Measurements from ENCODE around the gene UNC13A.

UNC13A gene

DNA sequence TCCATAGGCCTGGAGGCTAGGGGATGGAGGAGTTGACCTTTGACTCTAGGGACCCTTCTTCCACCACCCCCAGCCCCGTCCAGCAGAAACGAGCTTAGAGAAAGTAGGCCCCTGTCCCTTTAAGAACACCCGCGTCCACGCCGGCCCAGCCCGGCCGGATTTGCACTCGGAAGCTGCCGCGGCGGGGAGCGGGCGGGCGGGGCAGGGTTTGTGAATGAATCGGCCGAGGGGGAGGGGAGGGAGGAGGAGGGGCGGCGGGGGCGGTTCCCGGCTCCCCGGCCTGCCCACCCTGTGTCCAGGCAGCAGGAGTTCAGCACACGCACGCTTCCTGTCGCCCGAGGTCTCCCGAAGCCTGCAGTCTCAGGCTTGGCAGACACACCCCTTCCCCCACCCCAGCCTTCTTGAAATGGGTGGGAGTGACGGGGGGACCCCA is 1.5 kb downstream of the UNC13A start:
- H3K4me1 Mint-ChIP-seq, result peaks cover 10% of the 10 kb centered on the region
- no peaks in the 10 kb centered on the region for H3K9me3 Mint-ChIP-seq
- H3K27ac Mint-ChIP-seq, result no peak overlapping the region
- peak; percentile 41 for DNase-seq
- peaks cover 88% of the 10 kb centered on the region for H3K27me3 Mint-ChIP-seq (ENCODE audit: low read depth, poor library complexity)
- no peaks in the 10 kb centered on the region for H3K36me3 Mint-ChIP-seq (ENCODE audit: low read depth)
- no peak for TF ChIP-seq CTCF (IDR thresholded peaks at IDR 0.05)
- no peak overlapping the region for H3K4me3 Mint-ChIP-seq

DNA sequence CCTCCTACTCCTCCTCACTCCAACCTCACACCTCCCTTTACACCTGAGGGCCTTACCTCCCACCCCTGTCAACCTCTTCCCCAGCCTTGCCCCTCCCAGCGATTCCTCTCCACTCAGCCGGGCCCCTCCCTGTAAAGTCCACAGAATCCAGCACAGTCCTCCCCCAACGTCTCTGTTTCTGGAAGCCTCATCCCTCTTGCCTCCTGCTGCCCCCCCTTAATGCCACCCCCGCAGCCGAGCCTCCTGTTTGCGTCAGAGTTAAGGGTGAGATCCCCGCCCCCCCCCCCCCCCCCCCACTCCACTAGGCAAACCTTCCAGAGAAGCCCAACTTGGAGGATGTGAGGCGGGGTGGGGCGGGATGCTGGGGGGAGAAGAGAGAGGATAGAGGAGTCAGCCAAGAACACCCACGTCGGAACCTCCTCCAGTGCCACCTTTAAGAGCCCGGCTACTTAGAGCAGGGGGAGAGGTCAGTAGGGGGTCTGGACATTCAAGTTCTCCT is 2.1 kb downstream of the UNC13A start:
- no peak for DNase-seq
- peaks cover 10% of the 10 kb centered on the region for H3K4me1 Mint-ChIP-seq
- no peak overlapping the region for H3K4me3 Mint-ChIP-seq
- peaks cover 90% of the 10 kb centered on the region for H3K27me3 Mint-ChIP-seq (ENCODE audit: low read depth, poor library complexity)
- H3K9me3 Mint-ChIP-seq, result no peaks in the 10 kb centered on the region
- no peaks in the 10 kb centered on the region for H3K36me3 Mint-ChIP-seq (ENCODE audit: low read depth)
- H3K27ac Mint-ChIP-seq, result no peak overlapping the region
- TF ChIP-seq CTCF (IDR thresholded peaks at IDR 0.05), result no peak

- no peaks in the 10 kb centered on the region for H3K9me3 Mint-ChIP-seq
- H3K27ac Mint-ChIP-seq, result no peak overlapping the region
- H3K27me3 Mint-ChIP-seq (ENCODE audit: low read depth, poor library complexity), result peaks cover 93% of the 10 kb centered on the region
These were observed 2.6 kb downstream of the UNC13A start for GRCh38 chr19:17685451-17686022.

DNA sequence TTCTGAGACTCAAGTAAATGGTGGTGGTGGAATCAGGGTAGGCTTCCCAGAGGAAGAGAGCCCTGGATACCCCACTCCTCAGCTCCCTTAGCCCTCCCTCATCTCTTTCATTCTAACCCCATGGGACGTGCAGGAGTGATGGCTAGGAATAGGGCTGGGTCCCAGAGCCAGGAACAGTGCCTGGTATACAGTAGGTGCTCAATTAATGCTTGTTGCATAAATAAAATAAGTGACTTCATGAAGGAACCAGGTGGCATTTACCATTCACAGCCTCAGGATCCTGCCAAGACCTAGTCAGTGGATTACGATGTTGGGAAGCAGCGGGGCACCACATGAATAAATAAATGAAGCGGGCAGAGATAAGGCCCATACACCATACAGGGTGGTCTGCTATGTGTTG is 3.9 kb downstream of the UNC13A start:
- Mint-ChIP-seq H3K27ac (no peak overlapping the region), H3K9me3 (no peaks in the 10 kb centered on the region), H3K4me1 (peaks cover 10% of the 10 kb centered on the region), H3K36me3 (ENCODE audit: low read depth) (no peaks in the 10 kb centered on the region), H3K27me3 (ENCODE audit: low read depth, poor library complexity) (peaks cover 97% of the 10 kb centered on the region), H3K4me3 (no peak overlapping the region)
- no peak for DNase-seq
- TF ChIP-seq CTCF (IDR thresholded peaks at IDR 0.05), result no peak

More at GRCh38 chr19:17685451-17686022, 2.6 kb downstream of the UNC13A start:
- H3K4me1 Mint-ChIP-seq, result peaks cover 10% of the 10 kb centered on the region
- DNase-seq, result no peak
- H3K4me3 Mint-ChIP-seq, result no peak overlapping the region
- no peak for TF ChIP-seq CTCF (IDR thresholded peaks at IDR 0.05)
- H3K36me3 Mint-ChIP-seq (ENCODE audit: low read depth), result no peaks in the 10 kb centered on the region

DNA sequence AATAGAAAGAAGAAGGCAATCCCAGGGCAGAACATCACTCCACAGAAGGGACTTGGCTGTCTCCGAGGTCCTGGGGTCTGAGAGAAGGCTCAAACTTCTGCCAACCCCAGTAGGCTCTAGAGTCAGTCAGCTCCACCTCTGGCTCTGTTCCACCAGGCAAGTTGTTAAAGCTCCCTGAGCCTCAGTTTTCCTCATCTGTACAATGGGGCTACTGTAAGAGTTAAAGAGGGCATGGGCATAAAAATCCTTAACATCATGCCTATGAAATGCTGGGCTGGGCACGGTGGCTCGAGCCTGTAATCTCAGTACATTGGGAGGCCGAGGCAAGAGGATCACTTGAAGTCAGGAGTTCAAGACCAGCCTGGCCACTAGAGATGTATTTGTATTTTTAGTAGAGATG is 5.1 kb downstream of the UNC13A start:
- no peak for DNase-seq
- Mint-ChIP-seq H3K9me3 (no peaks in the 10 kb centered on the region), H3K4me1 (peaks cover 5% of the 10 kb centered on the region), H3K36me3 (ENCODE audit: low read depth) (no peaks in the 10 kb centered on the region), H3K4me3 (no peak overlapping the region), H3K27me3 (ENCODE audit: low read depth, poor library complexity) (peaks cover 97% of the 10 kb centered on the region), H3K27ac (no peak overlapping the region)
- no peak for TF ChIP-seq CTCF (IDR thresholded peaks at IDR 0.05)

- no peak overlapping the region for H3K27ac Mint-ChIP-seq
- TF ChIP-seq CTCF (IDR thresholded peaks at IDR 0.05), result no peak
- H3K4me1 Mint-ChIP-seq, result no peaks in the 10 kb centered on the region
- H3K36me3 Mint-ChIP-seq (ENCODE audit: low read depth), result no peaks in the 10 kb centered on the region
- H3K4me3 Mint-ChIP-seq, result no peak overlapping the region
- H3K9me3 Mint-ChIP-seq, result no peaks in the 10 kb centered on the region
- DNase-seq, result no peak
- H3K27me3 Mint-ChIP-seq (ENCODE audit: low read depth, poor library complexity), result peaks cover 97% of the 10 kb centered on the region
These were observed 5.9 kb downstream of the UNC13A start for GRCh38 chr19:17682273-17682672.

Data from nephron progenitor cell (in vitro differentiated cells).